Myometrial cell (primary cell): Measurements from ENCODE around the gene ILKAP. TPM values are rescaled to one million over a fixed set of nuclear protein-coding genes. Genes with fewer than 3 reads are reported as not detected.

Experiments
- total RNA-seq: library from RNA; depleted of rRNA; stranded (reverse); fragments of >200 nt; gene quantifications from 2 replicates; pipeline ENCODE4 v1.2.3, GENCODE V29; 2015

The ILKAP gene, protein sequence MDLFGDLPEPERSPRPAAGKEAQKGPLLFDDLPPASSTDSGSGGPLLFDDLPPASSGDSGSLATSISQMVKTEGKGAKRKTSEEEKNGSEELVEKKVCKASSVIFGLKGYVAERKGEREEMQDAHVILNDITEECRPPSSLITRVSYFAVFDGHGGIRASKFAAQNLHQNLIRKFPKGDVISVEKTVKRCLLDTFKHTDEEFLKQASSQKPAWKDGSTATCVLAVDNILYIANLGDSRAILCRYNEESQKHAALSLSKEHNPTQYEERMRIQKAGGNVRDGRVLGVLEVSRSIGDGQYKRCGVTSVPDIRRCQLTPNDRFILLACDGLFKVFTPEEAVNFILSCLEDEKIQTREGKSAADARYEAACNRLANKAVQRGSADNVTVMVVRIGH
- 18.3 and 20.2 TPM in 2 replicates for total RNA-seq

DNA sequence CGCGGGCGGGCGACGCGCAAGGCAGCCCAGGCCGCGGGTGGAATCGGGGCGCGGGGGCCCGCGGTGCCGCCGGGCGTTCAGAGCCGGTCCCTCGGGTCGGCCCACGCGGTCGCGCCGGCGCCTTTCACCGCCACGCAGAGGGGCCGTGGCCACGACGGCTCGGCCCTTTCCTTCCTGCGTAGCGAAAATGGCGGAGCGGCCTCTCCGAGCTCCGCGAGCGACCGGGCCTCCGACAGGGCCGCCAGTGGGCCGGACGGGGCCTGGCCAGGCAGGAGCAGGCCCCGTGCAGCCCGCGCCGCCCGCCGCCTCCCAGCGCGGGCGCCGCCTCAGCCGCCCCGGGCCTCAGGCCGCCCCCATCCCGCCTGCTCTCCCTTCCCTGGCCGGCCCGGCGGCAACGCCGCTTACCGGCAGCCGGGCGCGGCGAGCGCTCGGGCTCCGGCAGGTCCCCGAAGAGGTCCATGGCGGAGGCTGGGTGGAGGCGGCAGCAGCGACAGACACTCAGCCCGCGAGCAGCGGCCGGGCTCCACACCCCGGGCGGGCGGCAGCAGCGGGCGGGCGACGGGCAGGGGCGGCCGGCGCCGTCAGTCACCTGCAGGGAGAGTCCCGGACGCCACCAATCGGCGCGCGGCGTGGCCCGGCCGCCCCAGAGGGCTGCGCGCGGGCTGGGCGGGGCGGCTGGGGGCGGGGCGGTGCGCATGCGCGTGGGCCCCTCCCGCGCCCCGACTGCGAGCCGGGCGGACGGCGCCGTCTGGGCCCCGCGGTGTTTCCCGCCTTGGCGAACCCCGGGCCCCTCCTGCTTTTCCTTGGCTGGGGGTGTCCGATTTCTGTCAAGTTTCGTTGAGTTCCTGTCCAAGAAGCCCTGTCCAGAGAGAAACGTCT, at the start of gene ILKAP:
ILKAP (minus strand) TSS at position 602 of the 879 bp plus-strand sequence; CDS start at position 460, 142 bp downstream.

DNA sequence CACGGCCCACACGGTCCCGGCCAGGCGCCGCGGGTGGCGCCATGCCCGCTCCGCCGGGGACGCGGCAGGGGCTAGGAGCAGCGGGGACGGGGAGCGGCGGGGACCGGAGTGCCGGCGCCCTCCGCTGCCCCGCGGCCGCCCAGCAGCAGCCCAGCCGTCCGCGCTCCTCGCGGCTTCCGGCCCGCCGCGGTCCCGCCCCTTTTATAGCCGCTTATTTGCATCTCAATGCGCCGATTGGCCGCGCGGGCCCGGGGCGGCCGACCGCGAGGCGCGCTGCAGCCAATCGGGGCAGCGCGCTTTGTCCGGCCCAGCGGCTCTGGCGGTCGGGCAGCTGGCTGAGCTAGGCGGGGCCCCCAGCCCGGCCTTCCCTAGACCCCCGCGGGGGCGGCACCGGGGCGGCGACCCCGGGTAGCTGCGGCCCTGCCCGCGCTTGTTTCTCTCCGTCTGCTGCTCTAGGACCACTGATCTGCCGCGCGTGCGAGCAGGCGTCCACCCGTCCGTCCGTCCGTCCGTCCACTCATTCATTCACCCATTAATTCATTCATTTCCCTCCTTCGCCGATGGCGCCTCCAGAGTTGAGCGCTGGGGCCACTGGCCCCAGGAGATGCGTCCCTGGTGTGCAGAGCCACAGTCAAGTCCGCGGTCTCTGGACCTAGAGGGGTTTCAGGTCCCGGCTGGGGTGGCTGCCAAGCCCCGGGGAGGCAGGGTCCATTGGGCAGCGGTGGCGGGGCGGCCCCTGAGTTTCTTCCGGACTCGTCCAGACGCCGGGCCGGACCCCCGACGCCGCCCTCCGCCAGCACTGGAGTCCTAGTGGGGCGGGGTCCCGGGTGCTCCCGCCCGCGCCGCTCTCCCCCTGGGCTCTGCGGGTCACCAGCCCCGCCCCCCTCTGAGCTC, 36.6 kb upstream of the ILKAP start, which contains the start of gene HES6:
HES6 (minus strand) TSS at position 176 of the 894 bp plus-strand sequence; CDS start at position 43, 133 bp downstream.

DNA sequence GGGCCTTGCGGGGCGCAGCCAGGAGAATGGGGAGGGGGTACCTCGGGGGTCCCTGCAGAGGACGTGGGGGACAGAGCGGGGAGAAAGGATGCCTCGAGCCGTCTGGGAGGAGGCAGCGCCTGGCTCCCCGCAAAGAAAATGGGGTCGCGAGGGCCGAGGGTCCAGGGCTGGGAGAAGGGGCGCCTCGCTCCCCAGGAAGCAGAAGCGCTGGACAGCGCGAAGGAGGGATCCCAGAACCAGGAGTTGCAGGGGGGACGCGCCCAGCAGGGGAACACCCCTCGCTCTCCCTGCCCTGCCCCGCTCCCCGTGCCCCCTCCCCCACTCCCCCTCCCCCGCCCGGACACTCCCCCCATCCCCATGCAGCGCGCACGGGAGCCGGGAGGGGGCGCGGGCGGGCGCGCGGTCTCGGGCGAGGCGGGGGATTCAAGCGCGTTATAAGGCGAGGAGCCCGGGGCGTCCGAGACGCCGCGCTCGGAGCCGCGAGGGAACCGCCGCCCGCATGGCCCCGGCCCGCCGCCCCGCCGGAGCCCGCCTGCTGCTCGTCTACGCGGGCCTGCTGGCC, 44.9 kb downstream of the ILKAP start, which contains the start of gene ERFE:
ERFE (plus strand) TSS at position 462 of the 562 bp plus-strand sequence; CDS start at position 500, 38 bp downstream.

DNA sequence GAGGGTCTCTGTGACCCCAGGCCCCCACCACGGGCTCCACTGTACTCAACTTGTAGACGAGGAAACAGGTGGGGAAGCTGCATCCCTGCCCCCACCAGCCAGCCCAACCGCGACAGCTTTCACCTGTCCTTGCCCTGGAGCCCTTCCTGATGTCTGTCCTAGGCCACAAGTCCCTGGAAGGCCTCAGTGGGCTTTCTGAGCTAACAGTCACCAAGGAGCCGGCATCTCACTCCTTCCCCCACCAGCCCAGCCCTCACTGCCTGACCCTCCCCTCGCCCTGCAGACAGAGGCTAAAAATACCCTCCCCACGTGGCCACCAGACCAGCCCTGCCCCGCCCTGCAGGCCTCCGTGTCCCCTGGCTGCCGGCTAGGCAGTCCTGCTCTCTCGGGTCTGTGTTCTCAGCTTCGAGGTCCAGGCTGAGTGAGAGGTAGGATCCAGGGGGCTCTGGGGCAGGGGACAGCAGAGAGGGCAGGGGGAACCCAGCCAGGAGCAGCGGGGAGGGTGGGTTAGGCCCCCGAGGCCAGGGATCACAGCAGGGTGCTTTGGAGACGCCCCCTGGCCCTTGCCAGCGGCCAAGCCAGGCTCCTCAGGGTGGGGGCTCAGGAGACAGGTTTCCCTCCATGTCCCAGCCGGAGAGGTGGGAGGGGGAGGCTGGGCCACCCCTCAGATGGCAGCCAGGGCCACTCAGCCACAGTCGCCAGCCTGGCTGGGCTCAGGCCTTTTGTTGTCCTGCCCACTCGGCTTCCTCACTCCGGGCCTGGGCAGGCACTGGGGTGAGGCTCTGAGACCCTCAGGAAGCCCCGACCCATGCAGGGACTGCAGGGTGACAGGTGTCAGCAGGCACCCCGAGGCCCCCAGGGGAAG, 64.9 kb downstream of the ILKAP start, which contains the start of gene KLHL30:
KLHL30 (plus strand) TSS at position 338 of the 865 bp plus-strand sequence. CDS start 2,087 bp downstream, outside the sequence.

Other genes starting within 250 kb of the ILKAP start
- 93.4 and 155 TPM in 2 replicates for gene UBE2F, start 236.7 kb downstream of the ILKAP start, total RNA-seq
- 10.4 and 17.0 TPM in 2 replicates for gene SCLY, start 142.7 kb downstream of the ILKAP start, total RNA-seq
- gene ESPNL, start 103.4 kb downstream of the ILKAP start, total RNA-seq, result 13.5 and 25.3 TPM in 2 replicates
- gene KLHL30, start 65.0 kb downstream of the ILKAP start, total RNA-seq, result not detected in 2 replicates
- gene ERFE, start 44.7 kb downstream of the ILKAP start, total RNA-seq, result 0.58 and 0.71 TPM in 2 replicates
- gene HES6, start 36.3 kb upstream of the ILKAP start, total RNA-seq, result 2.7 and 5.8 TPM in 2 replicates
- gene PER2, start 84.9 kb upstream of the ILKAP start, total RNA-seq, result 2.7 and 4.0 TPM in 2 replicates
- gene TRAF3IP1, start 116.8 kb upstream of the ILKAP start, total RNA-seq, result 6.2 and 13.5 TPM in 2 replicates
- gene ASB1, start 223.2 kb upstream of the ILKAP start, total RNA-seq, result 46.7 and 60.3 TPM in 2 replicates